Right kidney (tissue), 1 donor: ENCODE measurements around the gene STK17B.
A peak's percentile ranks its signal among the peaks of the same experiment; 100 is the strongest.
"Not testable (repeated sequence)": the region's sequence is repeated elsewhere in the genome, so short reads cannot be mapped to it uniquely, and the experiment has no call there.

Experiments used
- DNase-seq: peaks from one replicate; pipeline ENCODE4 v3.0.0-alpha.2; 2016

STK17B gene

DNA sequence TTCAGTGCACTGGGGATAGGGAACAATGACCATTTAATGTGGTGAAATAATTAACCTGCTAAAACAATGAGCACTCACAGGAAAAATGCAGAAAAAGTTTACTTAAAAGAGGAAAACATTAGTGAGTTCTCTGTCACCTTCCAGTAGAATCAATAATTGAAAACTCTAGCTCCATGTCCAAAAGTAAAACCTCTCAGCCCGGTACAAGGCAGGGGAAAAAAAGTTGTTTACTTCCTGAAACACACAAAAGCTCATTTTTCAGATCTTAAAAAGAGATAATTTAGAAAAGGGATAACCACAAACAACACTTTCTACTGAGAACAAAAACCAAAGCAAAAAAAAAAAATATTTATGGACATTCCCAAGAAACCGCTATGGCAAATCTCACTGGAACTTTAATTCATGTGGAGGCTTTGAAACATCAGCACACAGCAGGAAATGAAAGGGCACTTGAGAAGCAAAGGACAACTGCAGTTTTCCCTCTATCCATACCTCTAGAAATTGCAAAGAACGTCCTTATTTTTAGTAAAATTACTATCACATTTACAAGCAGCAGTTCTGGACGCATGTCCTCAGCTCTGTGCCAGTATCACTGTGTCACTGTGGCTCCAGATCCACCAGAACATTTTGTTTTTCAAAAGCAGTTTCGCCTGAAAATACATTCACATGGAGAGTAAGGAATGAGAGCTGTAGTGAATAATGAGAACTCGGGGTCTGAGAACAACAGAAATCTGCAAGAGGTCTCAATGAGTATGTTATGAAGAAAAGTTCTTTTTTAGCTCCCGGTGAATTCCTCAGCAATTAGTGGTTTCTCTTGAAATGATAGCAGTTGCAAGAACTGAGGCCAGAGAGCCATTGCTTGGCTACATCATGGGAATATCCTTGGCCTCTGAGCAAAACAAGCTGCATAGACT lies 58.1 kb downstream of the STK17B start:
- DNase-seq = peak; percentile 28

DNA sequence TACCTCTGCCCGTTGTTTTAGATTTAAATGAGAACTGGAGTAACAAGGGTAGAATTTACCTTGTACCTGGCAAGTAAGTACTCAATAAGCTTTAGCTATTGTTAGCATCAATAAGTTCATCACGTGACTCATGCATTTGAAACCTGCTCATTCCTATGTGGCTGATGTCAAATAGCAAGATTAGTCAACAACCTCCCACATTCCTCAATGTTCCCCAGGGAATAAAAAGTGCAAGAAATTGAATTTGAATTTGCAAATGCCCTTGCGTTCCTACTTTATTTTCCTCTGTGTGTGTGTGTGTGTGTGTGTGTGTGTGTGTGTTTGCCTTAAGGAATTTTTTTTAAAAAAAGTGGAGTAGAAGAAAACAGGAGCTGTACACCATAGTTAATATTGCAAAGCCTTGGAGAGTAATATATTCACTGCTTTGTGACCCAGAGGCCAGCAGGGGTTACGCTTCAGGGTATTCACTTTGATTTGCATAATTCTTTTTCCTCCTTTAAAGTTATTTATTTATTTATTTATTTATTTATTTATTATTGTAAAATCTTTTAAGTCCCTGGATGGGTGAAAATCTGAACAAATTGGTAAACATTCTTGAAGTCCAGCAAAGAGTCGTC lies 58.9 kb downstream of the STK17B start:
- DNase-seq = peak; percentile 35

DNA sequence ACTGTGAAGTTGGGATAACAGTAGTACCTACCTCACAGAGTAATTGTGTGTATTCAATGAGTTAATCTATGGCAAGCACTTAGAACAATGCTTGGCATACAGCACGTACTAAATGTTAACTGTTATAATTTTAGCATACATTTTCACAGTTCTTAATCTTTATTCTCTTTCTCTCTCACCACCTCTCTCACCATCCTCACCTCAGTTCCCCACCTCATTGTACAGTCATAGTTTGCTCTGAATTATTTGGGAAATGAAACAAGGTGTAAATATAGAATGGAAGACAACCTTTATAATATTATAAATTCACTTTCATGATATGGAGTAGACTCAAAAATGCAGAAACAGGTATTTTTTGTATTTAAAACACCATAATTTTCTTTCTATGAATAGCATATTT lies 62.8 kb downstream of the STK17B start:
- no peak for DNase-seq

DNA sequence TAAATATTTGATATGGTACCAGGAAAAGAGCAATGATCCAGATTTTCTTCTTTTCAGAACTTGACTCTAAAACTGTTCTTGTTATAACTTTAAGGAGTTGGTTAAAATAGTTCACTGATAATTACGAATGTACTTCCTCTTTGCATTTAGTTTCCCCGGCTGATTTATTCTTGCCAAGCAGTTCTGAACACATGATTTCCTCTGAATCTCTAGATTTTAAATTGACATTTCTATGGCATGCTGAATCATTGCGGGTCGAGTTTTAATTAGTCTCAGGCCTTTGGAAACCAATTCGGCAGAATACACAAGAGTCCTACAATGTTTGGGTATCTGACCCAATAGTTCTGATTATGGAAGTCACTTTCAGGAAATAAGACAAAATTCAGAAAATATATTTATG lies 65.4 kb downstream of the STK17B start:
- DNase-seq = no peak

- no peak for DNase-seq
These were observed 67.3 kb downstream of the STK17B start for GRCh38 chr2:196104066-196104465.

DNA sequence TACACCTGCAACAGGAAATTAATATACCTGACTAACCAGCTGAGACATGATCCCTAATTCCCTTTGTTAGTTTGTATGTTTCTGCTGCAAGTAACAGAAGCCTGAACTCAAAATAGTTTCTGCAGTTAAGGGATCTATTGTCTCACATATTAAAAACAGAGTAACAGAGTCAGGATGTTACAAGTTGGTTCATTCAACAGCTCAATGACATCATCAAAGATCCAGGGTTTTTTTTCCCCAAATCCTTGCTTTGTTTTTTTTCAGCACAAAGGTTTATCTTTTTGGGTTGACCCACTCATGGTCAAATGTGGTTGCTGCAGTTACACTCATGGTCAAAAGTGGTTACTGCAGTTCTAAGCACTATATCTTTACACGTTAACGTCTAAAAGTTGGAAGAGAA lies 67.8 kb downstream of the STK17B start:
- no peak for DNase-seq

GRCh38 chr2:196101325-196101991 lies 69.9 kb downstream of the STK17B start:
- no peak for DNase-seq

GRCh38 chr2:196099916-196100315 lies 71.5 kb downstream of the STK17B start:
- DNase-seq = no peak

- no peak for DNase-seq
These were observed 73.3 kb downstream of the STK17B start for GRCh38 chr2:196097864-196098660.

GRCh38 chr2:196096982-196097745 lies 74.2 kb downstream of the STK17B start:
- DNase-seq = no peak

DNA sequence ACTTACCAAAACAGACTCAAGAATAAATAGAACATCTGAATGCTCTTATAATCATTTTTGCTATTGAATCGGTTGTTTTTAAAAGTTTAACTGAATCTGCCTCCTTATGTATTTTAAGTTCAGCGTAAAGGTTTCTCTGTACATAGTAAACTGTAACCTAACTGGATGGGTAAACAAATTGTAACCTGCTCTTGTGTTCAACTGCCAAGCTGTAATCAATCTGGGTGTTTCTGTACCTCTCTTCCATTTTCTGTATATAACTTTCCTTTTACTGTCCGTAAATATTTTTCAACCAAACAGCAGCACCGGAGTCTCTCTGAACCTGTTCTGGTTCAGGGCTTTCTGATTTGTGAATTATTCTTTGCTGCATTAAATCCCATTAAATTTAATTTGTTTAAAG lies 75.1 kb downstream of the STK17B start:
- no peak for DNase-seq

DNA sequence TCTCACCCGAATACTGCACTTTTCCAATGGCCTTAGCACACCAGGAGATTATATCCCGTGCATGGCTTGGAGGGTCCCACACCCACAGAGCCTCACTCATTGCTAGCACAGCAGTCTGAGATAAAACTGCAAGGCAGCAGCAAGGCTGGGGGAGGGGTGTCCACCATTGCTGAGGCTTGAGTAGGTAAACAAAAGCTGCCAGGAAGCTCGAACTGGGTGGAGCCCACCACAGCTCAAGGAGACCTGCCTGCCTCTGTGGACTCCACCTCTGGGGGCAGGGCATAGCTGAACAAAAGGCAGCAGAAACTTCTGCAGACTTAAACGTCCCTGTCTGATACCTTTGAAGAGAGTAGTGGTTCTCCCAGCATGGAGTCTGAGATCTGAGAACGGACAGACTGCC lies 81.9 kb downstream of the STK17B start:
- DNase-seq = not testable (repeated sequence)

GRCh38 chr2:196088203-196088602 lies 83.2 kb downstream of the STK17B start:
- DNase-seq = no peak

DNA sequence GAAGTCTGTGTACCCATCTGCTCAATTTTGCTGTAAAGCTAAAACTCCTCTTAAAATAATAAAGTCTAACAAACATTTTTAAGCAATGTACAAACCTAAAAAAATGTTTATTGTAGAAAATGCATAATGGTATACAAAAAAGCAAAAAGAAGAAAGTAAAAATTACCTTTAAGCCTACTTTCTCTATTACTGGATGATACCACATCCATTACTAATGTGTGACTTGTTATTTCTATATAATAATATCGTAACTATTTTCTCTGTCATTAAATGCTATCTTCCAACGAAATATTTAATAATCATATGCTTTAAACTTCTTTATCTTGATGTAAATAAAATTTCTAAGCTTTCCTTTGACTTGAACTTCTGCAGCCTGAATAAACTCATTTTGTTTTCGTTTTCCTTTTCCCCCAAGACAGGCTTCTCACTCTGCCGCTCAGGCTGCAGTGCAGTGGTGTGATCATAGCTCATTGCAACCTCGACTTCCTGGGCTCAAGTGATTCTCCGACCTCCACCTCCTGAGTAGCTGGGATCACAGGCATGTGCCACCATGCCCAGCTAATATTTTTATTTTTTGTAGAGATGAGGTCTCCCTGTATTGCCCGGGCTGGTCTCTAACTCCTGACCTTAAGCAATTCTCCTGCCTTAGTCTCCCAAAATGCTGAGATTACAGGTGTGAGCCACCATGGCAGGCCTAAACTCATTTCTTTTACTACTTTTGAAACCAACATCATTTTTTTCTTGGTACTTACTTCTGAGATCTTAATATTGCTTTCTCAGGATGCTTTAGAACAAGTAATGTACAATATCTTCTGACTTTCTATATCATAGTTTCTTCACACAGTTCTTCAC lies 84.6 kb downstream of the STK17B start:
- DNase-seq = no peak

- no peak for DNase-seq
These were observed 87.8 kb downstream of the STK17B start for GRCh38 chr2:196083601-196084000.
